CD14-positive monocyte (primary cell): Measurements from ENCODE around the gene ATXN3L. TPM values are rescaled to one million over a fixed set of nuclear protein-coding genes. Genes with fewer than 3 reads are reported as not detected.

Source experiments
- DNase-seq, 3 donors: peaks; one replicate each; pipeline ENCODE4 v3.0.0-alpha.2; 2011 to 2022
- H2AFZ ChIP-seq: 2 replicates; pipeline ENCODE4 v1.6.0; 2012; ENCODE audit warnings: mild to moderate bottlenecking, low read depth, low read length, inconsistent platforms; ENCODE audit not compliant: insufficient read depth, poor library complexity, severe bottlenecking
- H3K27ac ChIP-seq, 2 donors: 1 replicate in 1 of 2; 2 replicates in 1 of 2; pipeline ENCODE4 v1.5.1; 2012 to 2013; ENCODE audit warnings: low read length in 2 of 2, control low read depth in 1 of 2, inconsistent platforms in 1 of 2, low read depth in 1 of 2, mild to moderate bottlenecking in 1 of 2
- H3K27me3 ChIP-seq, 2 donors: one replicate each; pipeline versions ENCODE4 v1.6.0 to v1.6.1; 2011 to 2013; ENCODE audit warnings: low read length in 2 of 2; ENCODE audit not compliant: control insufficient read depth in 2 of 2, insufficient read depth in 2 of 2
- H3K36me3 ChIP-seq, 2 donors: replicated peaks in 1 of 2; 1 replicate in 1 of 2; 2 replicates in 1 of 2; pipeline versions ENCODE4 v1.5.1 to v1.6.1; 2012 to 2013; ENCODE audit warnings: low read length in 2 of 2, control low read depth in 1 of 2, inconsistent platforms in 1 of 2, mild to moderate bottlenecking in 1 of 2; ENCODE audit not compliant: insufficient read depth in 2 of 2, control insufficient read depth in 1 of 2
- H3K4me1 ChIP-seq, 2 donors: 1 replicate in 1 of 2; 2 replicates in 1 of 2; pipeline versions ENCODE4 v1.5.1 to v1.6.1; 2012 to 2013; ENCODE audit warnings: low read length in 2 of 2, control low read depth in 1 of 2, inconsistent platforms in 1 of 2, mild to moderate bottlenecking in 1 of 2, moderate library complexity in 1 of 2; ENCODE audit not compliant: insufficient read depth in 2 of 2, control insufficient read depth in 1 of 2
- H3K4me2 ChIP-seq: replicated peaks from 2 replicates; pipeline ENCODE3; 2012; ENCODE audit warnings: low read length, moderate library complexity, mild to moderate bottlenecking; ENCODE audit not compliant: poor library complexity, severe bottlenecking; ENCODE audit errors: extremely low read depth
- H3K4me3 ChIP-seq, 3 experiments: fragments of 200-600 bp in 1 of 3; sonication (generic) in 1 of 3; replicated peaks in 1 of 3; 1 replicate in 2 of 3; 2 replicates in 1 of 3; pipeline ENCODE4 v1.5.1; 2011 to 2013; ENCODE audit warnings: low read length in 3 of 3, mild to moderate bottlenecking in 3 of 3, control low read depth in 2 of 3, low read depth in 2 of 3, inconsistent platforms in 1 of 3, moderate library complexity in 1 of 3
- H3K79me2 ChIP-seq: 2 replicates; pipeline ENCODE4 v1.6.0; 2012; ENCODE audit warnings: mild to moderate bottlenecking, control low read depth, inconsistent platforms, low read length, moderate library complexity; ENCODE audit not compliant: insufficient read depth
- H3K9ac ChIP-seq: 2 replicates; pipeline ENCODE4 v1.6.0; 2017; ENCODE audit warnings: low read length, mild to moderate bottlenecking; ENCODE audit not compliant: insufficient read depth, poor library complexity, severe bottlenecking
- H3K9me3 ChIP-seq, 2 donors: replicated peaks in 1 of 2; 1 replicate in 1 of 2; 2 replicates in 1 of 2; pipeline versions ENCODE4 v1.5.1 to v1.6.1; 2012 to 2013; ENCODE audit warnings: low read length in 2 of 2, control low read depth in 1 of 2; ENCODE audit not compliant: control insufficient read depth in 1 of 2, insufficient read depth in 1 of 2
- H4K20me1 ChIP-seq: 2 replicates; pipeline ENCODE4 v1.6.0; 2012; ENCODE audit warnings: mild to moderate bottlenecking, low read length, control low read depth, moderate library complexity; ENCODE audit not compliant: insufficient read depth
- H3K27ac Mint-ChIP-seq, 7 donors: one replicate each; pipeline ENCODE4 v1.8.0; 2020; ENCODE audit warnings: mild to moderate bottlenecking in 7 of 7, mixed read lengths in 7 of 7, moderate library complexity in 6 of 7, inconsistent platforms in 2 of 7
- H3K27me3 Mint-ChIP-seq, 3 donors: one replicate each; pipeline ENCODE4 v1.8.0; 2021 to 2022; ENCODE audit warnings: low read depth in 3 of 3, mild to moderate bottlenecking in 3 of 3, mixed read lengths in 3 of 3, moderate library complexity in 3 of 3, inconsistent platforms in 1 of 3
- H3K36me3 Mint-ChIP-seq, 2 donors: one replicate each; pipeline ENCODE4 v1.8.0; 2020; ENCODE audit warnings: mixed read lengths in 2 of 2, inconsistent platforms in 1 of 2, mild to moderate bottlenecking in 1 of 2
- H3K4me1 Mint-ChIP-seq: one replicate; pipeline ENCODE4 v1.8.0; 2020; ENCODE audit warnings: mild to moderate bottlenecking, mixed read lengths
- H3K4me3 Mint-ChIP-seq, 2 donors: one replicate each; pipeline ENCODE4 v1.8.0; 2020; ENCODE audit warnings: mild to moderate bottlenecking in 2 of 2, mixed read lengths in 2 of 2, moderate library complexity in 1 of 2
- H3K9me3 Mint-ChIP-seq, 7 donors: one replicate each; pipeline ENCODE4 v1.8.0; 2020 to 2022; ENCODE audit warnings: mixed read lengths in 7 of 7, mild to moderate bottlenecking in 6 of 7, moderate library complexity in 6 of 7, inconsistent platforms in 2 of 7
- WGBS: methylation state at CpG from one replicate; pipeline ENCODE4 v1.1.5; 2013; ENCODE audit warnings: missing lambda C conversion rate; ENCODE audit not compliant: insufficient coverage; 5-methylcytosine and 5-hydroxymethylcytosine counted together
- intact Hi-C, 2 donors: fragments of 100-400 bp; cut with micrococcal nuclease; formaldehyde crosslinking; loops; one replicate each; pipeline versions ENCODE4 v1.15.0 to v1.15.1; 2023
- polyA plus RNA-seq, 3 donors: library from polyadenylated mRNA; depleted of rRNA in 1 of 3; unstranded in 2 of 3; stranded (reverse) in 1 of 3; fragments of 300-500 nt in 2 of 3; fragments of >200 nt in 1 of 3; fragmentation: Illumina TruSeq in 2 of 3; gene quantifications; 1 replicate in 2 of 3; 2 replicates in 1 of 3; pipeline ENCODE4 v1.2.3, GENCODE V29; 2012 to 2021
- TF ChIP-seq, protein P1 (sequence below): fragments of 200-600 bp; IDR thresholded peaks from one replicate; pipeline ENCODE4 v1.8.0; 2022; ENCODE audit warnings: antibody characterized with exemption, mild to moderate bottlenecking

ATXN3L gene
- polyA plus RNA-seq, 3 donors = not detected

DNA sequence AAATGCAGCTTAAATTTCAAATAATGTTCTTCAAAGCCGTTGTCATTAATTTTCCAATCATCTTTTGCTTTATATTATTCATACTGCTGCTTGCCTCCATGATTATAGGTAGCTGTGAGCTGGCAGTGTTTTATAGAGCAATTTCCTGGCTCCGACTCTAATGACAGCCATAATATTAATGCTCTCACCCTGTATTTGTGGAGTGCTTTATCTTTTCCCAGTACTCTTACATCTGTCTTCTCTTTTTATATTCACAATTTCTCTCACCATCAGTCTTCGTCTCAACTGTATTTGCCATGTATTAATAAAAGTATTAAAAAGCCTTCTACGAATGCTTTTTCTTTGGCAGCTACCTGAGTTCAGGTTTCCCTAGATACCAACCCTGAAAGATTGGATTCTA lies 21.0 kb downstream of the ATXN3L start:
- H3K36me3 ChIP-seq = no peaks in the 10 kb centered on the region
- H3K27me3 Mint-ChIP-seq = peaks cover 0 to 30% (median 3%) of the 10 kb centered on the region in 3 donors
- DNase-seq = no peak
- H3K4me2 ChIP-seq = no peak overlapping the region
- peaks cover 0 to 18% of the 10 kb centered on the region in 2 donors for H3K27me3 ChIP-seq
- no peaks in the 10 kb centered on the region for H3K9me3 ChIP-seq
- no peaks in the 10 kb centered on the region for H3K4me1 Mint-ChIP-seq
- H3K27ac Mint-ChIP-seq = no peak overlapping the region
- H3K4me3 Mint-ChIP-seq = no peak overlapping the region
- no peak overlapping the region for H3K4me3 ChIP-seq
- no peaks in the 10 kb centered on the region for H4K20me1 ChIP-seq
- no CpG with 5 or more reads among the region's 4 CpGs for WGBS
- no peaks in the 10 kb centered on the region for H3K79me2 ChIP-seq
- H3K9me3 Mint-ChIP-seq = no peaks in the 10 kb centered on the region
- no peak overlapping the region for H3K27ac ChIP-seq
- H3K9ac ChIP-seq = no peak overlapping the region
- H3K4me1 ChIP-seq = no peaks in the 10 kb centered on the region
- TF ChIP-seq, protein P1, sequence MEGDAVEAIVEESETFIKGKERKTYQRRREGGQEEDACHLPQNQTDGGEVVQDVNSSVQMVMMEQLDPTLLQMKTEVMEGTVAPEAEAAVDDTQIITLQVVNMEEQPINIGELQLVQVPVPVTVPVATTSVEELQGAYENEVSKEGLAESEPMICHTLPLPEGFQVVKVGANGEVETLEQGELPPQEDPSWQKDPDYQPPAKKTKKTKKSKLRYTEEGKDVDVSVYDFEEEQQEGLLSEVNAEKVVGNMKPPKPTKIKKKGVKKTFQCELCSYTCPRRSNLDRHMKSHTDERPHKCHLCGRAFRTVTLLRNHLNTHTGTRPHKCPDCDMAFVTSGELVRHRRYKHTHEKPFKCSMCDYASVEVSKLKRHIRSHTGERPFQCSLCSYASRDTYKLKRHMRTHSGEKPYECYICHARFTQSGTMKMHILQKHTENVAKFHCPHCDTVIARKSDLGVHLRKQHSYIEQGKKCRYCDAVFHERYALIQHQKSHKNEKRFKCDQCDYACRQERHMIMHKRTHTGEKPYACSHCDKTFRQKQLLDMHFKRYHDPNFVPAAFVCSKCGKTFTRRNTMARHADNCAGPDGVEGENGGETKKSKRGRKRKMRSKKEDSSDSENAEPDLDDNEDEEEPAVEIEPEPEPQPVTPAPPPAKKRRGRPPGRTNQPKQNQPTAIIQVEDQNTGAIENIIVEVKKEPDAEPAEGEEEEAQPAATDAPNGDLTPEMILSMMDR = no peak
- no peaks in the 10 kb centered on the region for H3K36me3 Mint-ChIP-seq
- intact Hi-C loops = no loop called here
- no peak overlapping the region for H2AFZ ChIP-seq

GRCh38 chrX:13295841-13296240 lies 24.0 kb downstream of the ATXN3L start:
- Mint-ChIP-seq H3K4me3 (no peak overlapping the region), H3K27me3 (peaks cover 0 to 23% (median 0%) of the 10 kb centered on the region in 3 donors), H3K27ac (no peak overlapping the region), H3K36me3 (no peaks in the 10 kb centered on the region), H3K4me1 (no peaks in the 10 kb centered on the region), H3K9me3 (peaks cover 0 to 3% (median 0%) of the 10 kb centered on the region in 7 donors)
- H3K36me3 ChIP-seq = no peaks in the 10 kb centered on the region
- H3K9me3 ChIP-seq = no peaks in the 10 kb centered on the region
- H4K20me1 ChIP-seq = no peaks in the 10 kb centered on the region
- H3K27me3 ChIP-seq = peaks cover 0 to 18% of the 10 kb centered on the region in 2 donors
- H3K27ac ChIP-seq = no peak overlapping the region
- H3K4me3 ChIP-seq = no peak overlapping the region
- WGBS = no CpG with 5 or more reads among the region's 5 CpGs
- no peak overlapping the region for H3K4me2 ChIP-seq
- DNase-seq = no peak
- H3K4me1 ChIP-seq = no peaks in the 10 kb centered on the region
- no peaks in the 10 kb centered on the region for H3K79me2 ChIP-seq
- no peak overlapping the region for H2AFZ ChIP-seq
- no peak overlapping the region for H3K9ac ChIP-seq
- intact Hi-C loops = no loop called here
- TF ChIP-seq, protein P1 = no peak
